Lower lobe of right lung (tissue), 2 donors: ENCODE measurements around the gene NAA16. TPM values are rescaled to one million over a fixed set of nuclear protein-coding genes. Genes with fewer than 3 reads are reported as not detected.

Experiments used
- ATAC-seq, 2 donors: fragments of 200-7000 bp; cut with Tn5 transposase; one replicate each; pipeline ENCODE4 v1.9.1; 2020 to 2022; ENCODE audit warnings: mild to moderate bottlenecking in 2 of 2, moderate library complexity in 2 of 2
- DNase-seq: peaks from one replicate; pipeline ENCODE4 v3.0.0-alpha.2; 2020
- H3K27ac ChIP-seq: fragments of 200-600 bp; one replicate; pipeline ENCODE4 v1.8.0; 2022
- H3K27me3 ChIP-seq: fragments of 200-600 bp; one replicate; pipeline ENCODE4 v1.8.0; 2022; ENCODE audit warnings: low read depth
- H3K36me3 ChIP-seq: fragments of 200-600 bp; one replicate; pipeline ENCODE4 v1.8.0; 2022; ENCODE audit warnings: mild to moderate bottlenecking
- H3K4me1 ChIP-seq: fragments of 200-600 bp; one replicate; pipeline ENCODE4 v1.8.0; 2022
- H3K4me3 ChIP-seq: fragments of 200-600 bp; one replicate; pipeline ENCODE4 v1.8.0; 2022; ENCODE audit warnings: mild to moderate bottlenecking
- H3K9me3 ChIP-seq: fragments of 200-600 bp; one replicate; pipeline ENCODE4 v1.8.0; 2022
- CTCF ChIP-seq: fragments of 200-600 bp; IDR thresholded peaks from one replicate; pipeline ENCODE4 v1.8.0; 2022; ENCODE audit warnings: antibody characterized with exemption, mild to moderate bottlenecking
- intact Hi-C: fragments of 100-400 bp; cut with DNase I; formaldehyde crosslinking; loops from one replicate; pipeline ENCODE4 v1.11.0; 2022
- total RNA-seq: library from RNA; stranded (reverse); fragmentation: NEBNext Ultra II Directional; extraction: Animal tissue kit (Norgen Biotek cat#: 25700); gene quantifications from one replicate; pipeline ENCODE4 v1.2.1, GENCODE V29; 2021
- donor health status: DM: no; HTN: yes; CAD: no; lungs with severe emphysema.

NAA16 gene
- total RNA-seq, 1 donor from 2014 or later, result 14.9 TPM

DNA sequence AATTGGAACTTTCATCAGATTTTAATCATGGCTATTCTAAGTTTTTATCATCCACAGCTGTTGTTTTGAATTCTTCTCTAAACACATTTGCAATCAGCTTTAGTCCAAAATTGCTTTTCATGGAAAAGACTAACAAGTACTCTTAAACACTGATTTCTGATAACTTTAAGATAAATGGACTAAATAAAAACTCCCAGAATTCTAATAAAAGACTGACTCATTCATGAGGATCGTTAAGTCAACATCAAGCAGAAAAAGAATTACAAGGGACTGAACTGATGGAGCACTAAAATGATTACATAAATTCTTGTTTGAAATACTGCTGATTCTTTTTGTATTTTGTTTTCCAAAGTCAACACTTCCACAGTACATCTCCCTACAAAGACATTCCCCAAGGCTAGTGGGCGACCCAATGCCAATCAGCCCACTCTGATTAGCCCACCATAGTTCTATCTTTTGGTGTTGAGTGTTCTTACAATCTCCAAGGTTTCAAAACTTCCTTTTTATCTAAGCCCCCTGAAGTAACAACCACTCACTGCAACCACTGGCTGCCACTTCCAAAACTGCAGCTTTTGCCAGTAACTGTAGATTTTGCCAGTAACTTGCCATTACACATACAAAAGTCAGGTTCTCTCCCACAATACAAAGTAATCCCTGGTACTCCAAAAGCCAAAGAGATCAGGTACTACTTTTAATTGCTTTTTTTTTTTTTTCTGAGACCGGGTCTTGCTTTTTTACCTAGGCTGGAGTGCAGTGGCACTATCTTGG, 14.0 kb upstream of the NAA16 start:
- H3K36me3 ChIP-seq, result no peaks in the 10 kb centered on the region
- no peak for ATAC-seq
- no peak overlapping the region for H3K4me3 ChIP-seq
- no peak for DNase-seq
- H3K9me3 ChIP-seq, result no peaks in the 10 kb centered on the region
- H3K4me1 ChIP-seq, result no peaks in the 10 kb centered on the region
- intact Hi-C loops, result no loop called here
- no peak for TF ChIP-seq CTCF
- H3K27ac ChIP-seq, result no peak overlapping the region
- no peaks in the 10 kb centered on the region for H3K27me3 ChIP-seq

DNA sequence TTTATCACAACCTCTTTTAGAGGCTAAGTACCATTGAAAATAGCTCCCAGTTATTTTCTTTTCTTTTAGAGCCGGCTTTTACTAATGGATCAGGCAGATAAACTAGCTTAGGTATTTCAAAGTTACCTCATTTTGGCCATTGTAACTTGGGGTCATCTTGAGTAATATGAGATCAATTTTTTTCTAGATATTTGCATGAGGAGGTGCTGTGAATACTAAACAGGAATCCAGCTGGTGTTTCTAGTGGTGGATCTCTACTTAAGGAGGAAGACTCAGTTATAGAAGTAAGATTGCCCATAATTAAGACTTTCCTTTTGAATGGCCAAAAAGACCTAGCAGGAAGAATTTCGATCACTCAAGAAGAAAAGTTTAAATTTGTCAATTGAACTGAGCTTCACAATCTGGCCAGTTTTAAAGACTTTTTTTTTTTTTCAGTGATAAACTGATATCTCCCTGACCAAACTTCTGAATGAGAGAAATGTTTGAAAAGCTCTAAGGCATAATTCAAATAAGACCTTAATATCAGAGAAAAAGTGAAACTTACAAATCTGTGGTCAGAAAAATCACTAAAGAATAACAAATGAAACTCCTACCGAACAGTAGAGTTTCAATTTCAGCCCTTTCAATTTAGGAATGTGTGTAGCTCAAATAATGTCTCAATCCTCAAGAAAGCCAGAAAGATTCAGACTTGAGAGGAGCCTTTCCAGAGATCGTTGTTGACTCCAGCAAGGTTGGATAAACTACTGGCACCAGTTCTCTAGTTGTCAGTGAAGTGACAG, 11.6 kb upstream of the NAA16 start:
- H3K4me3 ChIP-seq, result no peak overlapping the region
- ATAC-seq (no peak), DNase-seq (no peak)
- no peaks in the 10 kb centered on the region for H3K9me3 ChIP-seq
- TF ChIP-seq CTCF, result no peak
- intact Hi-C loops, result no loop called here
- H3K27ac ChIP-seq, result no peak overlapping the region
- H3K27me3 ChIP-seq, result no peaks in the 10 kb centered on the region
- no peaks in the 10 kb centered on the region for H3K36me3 ChIP-seq
- H3K4me1 ChIP-seq, result no peaks in the 10 kb centered on the region

GRCh38 chr13:41302743-41303142, 8.3 kb upstream of the NAA16 start:
- no peaks in the 10 kb centered on the region for H3K4me1 ChIP-seq
- H3K27me3 ChIP-seq, result no peaks in the 10 kb centered on the region
- no peak overlapping the region for H3K4me3 ChIP-seq
- no peaks in the 10 kb centered on the region for H3K36me3 ChIP-seq
- H3K9me3 ChIP-seq, result no peaks in the 10 kb centered on the region
- no peak for TF ChIP-seq CTCF
- H3K27ac ChIP-seq, result no peak overlapping the region
- DNase-seq (no peak), ATAC-seq (peak; percentile 57 to 59)
- intact Hi-C loops, result no loop called here

DNA sequence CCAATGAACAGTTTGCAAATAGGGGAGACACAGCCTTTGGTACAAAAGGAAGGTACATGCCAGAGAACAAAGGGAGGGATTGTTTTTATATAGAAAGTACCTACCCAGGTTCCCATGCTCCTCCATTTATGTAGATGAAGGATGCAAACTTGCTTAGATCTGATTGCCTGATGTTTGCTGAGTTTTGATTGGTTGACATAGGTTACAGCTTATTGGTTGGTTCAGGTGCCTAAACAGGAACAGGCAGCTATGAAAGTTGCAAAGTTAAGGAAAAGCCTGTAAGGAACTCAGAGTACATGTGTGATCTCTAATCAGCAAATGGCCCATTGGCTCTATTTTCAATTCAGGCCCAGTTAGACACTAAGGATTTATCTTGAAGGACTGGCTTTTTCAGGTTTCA, 6.5 kb upstream of the NAA16 start:
- intact Hi-C loops, result no loop called here
- no peak overlapping the region for H3K4me3 ChIP-seq
- no peaks in the 10 kb centered on the region for H3K9me3 ChIP-seq

More for the DNA sequence above, 6.5 kb upstream of the NAA16 start:
- DNase-seq (no peak), ATAC-seq (no peak)
- H3K36me3 ChIP-seq, result no peaks in the 10 kb centered on the region
- TF ChIP-seq CTCF, result no peak
- no peaks in the 10 kb centered on the region for H3K27me3 ChIP-seq
- no peak overlapping the region for H3K27ac ChIP-seq
- no peaks in the 10 kb centered on the region for H3K4me1 ChIP-seq
